Cardiac septum (tissue), 1 donor: ENCODE results near the gene RNF135. TPM values are rescaled to one million over a fixed set of nuclear protein-coding genes. Genes with fewer than 3 reads are reported as not detected.
"Not testable (repeated sequence)": the region's sequence is repeated elsewhere in the genome, so short reads cannot be mapped to it uniquely, and the experiment has no call there.

Experiments
- DNase-seq: peaks from one replicate; pipeline ENCODE4 v3.0.0-alpha.2; 2020; ENCODE audit warnings: low spot score
- intact Hi-C: fragments of 100-400 bp; cut with DNase I; formaldehyde crosslinking; loops from one replicate; pipeline ENCODE4 v1.14.0; 2022
- total RNA-seq: library from RNA; stranded (reverse); fragmentation: NEBNext Ultra II Directional; extraction: Animal tissue kit (Norgen Biotek cat#: 25700); gene quantifications from one replicate; pipeline ENCODE4 v1.2.1, GENCODE V29; 2021
- donor health status: DM: no; HTN: no; CAD: no.

The RNF135 gene
- total RNA-seq, 1 donor from 2014 or later, result 4.8 TPM

GRCh38 chr17:31046856-31047425 is 76.1 kb downstream of the RNF135 start:
- intact Hi-C loops, result not testable (repeated sequence)

DNA sequence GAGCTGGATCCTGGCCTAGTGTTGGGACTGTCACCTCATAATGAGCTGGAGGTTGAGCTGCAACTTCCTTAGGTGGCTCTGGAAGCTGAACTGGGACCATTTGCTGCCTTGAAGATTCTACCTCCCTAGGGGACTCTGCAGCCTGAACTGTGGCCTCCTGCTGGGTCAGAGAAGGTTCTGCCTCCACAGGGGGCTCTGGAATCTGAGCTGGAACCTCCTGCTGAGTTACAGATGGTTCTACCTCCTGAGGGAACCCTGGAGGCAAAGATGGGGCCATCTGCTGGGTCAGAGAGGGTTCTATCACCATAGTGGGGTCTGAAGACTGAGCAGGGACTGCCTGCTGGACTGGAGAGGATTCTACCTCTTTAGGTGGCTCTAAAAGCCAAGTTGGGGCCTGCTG is 77.3 kb downstream of the RNF135 start:
- DNase-seq, result no peak
- intact Hi-C loops, result no loop called here

More at GRCh38 chr17:31046856-31047425, 76.1 kb downstream of the RNF135 start:
- DNase-seq, result not testable (repeated sequence)

DNA sequence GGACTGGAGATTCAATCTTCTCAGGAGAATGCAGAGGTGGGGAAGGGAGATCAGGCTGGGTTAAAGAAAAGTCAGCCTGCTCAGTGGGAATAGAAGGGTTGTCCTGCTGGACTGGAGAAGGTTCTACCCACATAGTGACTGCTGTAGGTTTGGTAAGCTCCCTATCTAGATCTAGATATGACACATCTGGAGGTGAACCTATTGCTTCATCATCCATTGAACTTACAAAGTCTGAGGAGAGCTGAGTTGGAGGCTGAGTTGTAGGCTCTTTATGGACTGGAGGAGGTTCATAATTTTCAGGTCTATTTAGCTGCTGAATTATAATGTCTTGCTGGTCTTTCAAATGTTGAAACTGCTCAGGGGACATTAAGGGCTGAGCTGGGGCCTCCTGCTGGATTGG is 77.9 kb downstream of the RNF135 start:
- intact Hi-C loops, result no loop called here

More for the DNA sequence above, 77.9 kb downstream of the RNF135 start:
- no peak for DNase-seq

Other genes starting within 250 kb of the RNF135 start
- 5.1 TPM for gene CRLF3, start 146.3 kb upstream of the RNF135 start, total RNA-seq
- gene ATAD5, start 139.1 kb upstream of the RNF135 start, total RNA-seq, result 0.48 TPM
- 12.0 TPM for gene TEFM, start 64.8 kb upstream of the RNF135 start, total RNA-seq
- 6.8 TPM for gene ADAP2, start 49.1 kb upstream of the RNF135 start, total RNA-seq
- gene NF1, start 123.9 kb downstream of the RNF135 start, total RNA-seq, result 53.6 TPM